ENCODE measurements around the gene GDF11. TPM values are rescaled to one million over a fixed set of nuclear protein-coding genes. Genes with fewer than 3 reads are reported as not detected.
A peak's percentile ranks its signal among the peaks of the same experiment; 100 is the strongest.

Gene GDF11
- total RNA-seq, 1 donor from 2014 or later, result 2.8 TPM

- no peak for DNase-seq (ENCODE audit: low read depth)
- no peak for TF ChIP-seq CTCF (conservative IDR thresholded peaks at IDR 0.05; ENCODE audit: low read depth, low read length)
- H3K4me3 ChIP-seq (ENCODE audit: low read depth, low read length), result no peak overlapping the region
Observed at GRCh38 chr12:55702861-55703260, 40.1 kb upstream of the GDF11 start.

GRCh38 chr12:55703288-55703687, 39.6 kb upstream of the GDF11 start:
- no peak for TF ChIP-seq CTCF (conservative IDR thresholded peaks at IDR 0.05; ENCODE audit: low read depth, low read length)
- H3K4me3 ChIP-seq (ENCODE audit: low read depth, low read length), result no peak overlapping the region

GRCh38 chr12:55703901-55704761, 38.8 kb upstream of the GDF11 start:
- TF ChIP-seq CTCF (conservative IDR thresholded peaks at IDR 0.05; ENCODE audit: low read depth, low read length), result no peak
- no peak for DNase-seq (ENCODE audit: low read depth)
- no peak overlapping the region for H3K4me3 ChIP-seq (ENCODE audit: low read depth, low read length)

More at GRCh38 chr12:55703288-55703687, 39.6 kb upstream of the GDF11 start:
- DNase-seq (ENCODE audit: low read depth), result no peak

- no peak for TF ChIP-seq CTCF (conservative IDR thresholded peaks at IDR 0.05; ENCODE audit: low read depth, low read length)
- no peak for DNase-seq (ENCODE audit: low read depth)
Observed at GRCh38 chr12:55704824-55705718, 37.9 kb upstream of the GDF11 start.

GRCh38 chr12:55705782-55706402, 37.0 kb upstream of the GDF11 start:
- DNase-seq (ENCODE audit: low read depth), result no peak
- peak; percentile 62 for TF ChIP-seq CTCF (conservative IDR thresholded peaks at IDR 0.05; ENCODE audit: low read depth, low read length)

More at GRCh38 chr12:55704824-55705718, 37.9 kb upstream of the GDF11 start:
- no peak overlapping the region for H3K4me3 ChIP-seq (ENCODE audit: low read depth, low read length)

GRCh38 chr12:55706568-55707218, 36.2 kb upstream of the GDF11 start:
- H3K4me3 ChIP-seq (ENCODE audit: low read depth, low read length), result peak overlapping the region; percentile 57
- DNase-seq (ENCODE audit: low read depth), result no peak
- no peak for TF ChIP-seq CTCF (conservative IDR thresholded peaks at IDR 0.05; ENCODE audit: low read depth, low read length)

More at GRCh38 chr12:55705782-55706402, 37.0 kb upstream of the GDF11 start:
- H3K4me3 ChIP-seq (ENCODE audit: low read depth, low read length), result no peak overlapping the region
